ENCODE results near the gene SUPT4H1.

DNA sequence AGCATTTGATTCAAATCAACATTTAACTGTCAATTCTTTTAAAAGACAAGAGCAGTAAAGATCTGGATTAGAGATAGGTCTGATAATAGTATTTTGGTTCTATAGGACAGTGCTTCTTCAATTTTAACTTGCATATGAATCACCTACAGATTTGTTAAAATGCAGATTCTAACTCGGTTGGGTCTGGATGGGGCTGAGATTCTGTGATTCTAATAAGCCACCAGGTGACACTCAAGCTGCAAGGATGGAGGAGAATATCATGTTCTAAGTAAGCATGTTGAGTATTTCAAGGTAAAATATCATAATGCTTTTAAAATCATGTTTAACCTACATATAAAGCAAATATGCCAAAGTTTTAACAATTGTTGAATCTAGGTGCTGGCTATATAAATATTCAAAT is 39.2 kb downstream of the SUPT4H1 start:
- TF ChIP-seq CTCF (conservative IDR thresholded peaks at IDR 0.05; ENCODE audit: low read depth in 2 of 2) (peak in 1 of 2 experiments; percentile 29; a peak in 2 of 4 replicates), POLR2AphosphoS5 (IDR thresholded peaks at IDR 0.05; ENCODE audit: low read depth) (no peak), CREB1 (CRISPR knock-in tag; IDR thresholded peaks at IDR 0.05; ENCODE audit: low read depth) (no peak), EZH2 (IDR thresholded peaks at IDR 0.05; ENCODE audit: low read depth, unreplicated experiment) (no peak), EZH2phosphoT487 (IDR thresholded peaks at IDR 0.05; ENCODE audit: unreplicated experiment) (no peak), STAT1 (IDR thresholded peaks at IDR 0.05; ENCODE audit: unreplicated experiment) (no peak)
- TF ChIP-seq, protein P1, sequence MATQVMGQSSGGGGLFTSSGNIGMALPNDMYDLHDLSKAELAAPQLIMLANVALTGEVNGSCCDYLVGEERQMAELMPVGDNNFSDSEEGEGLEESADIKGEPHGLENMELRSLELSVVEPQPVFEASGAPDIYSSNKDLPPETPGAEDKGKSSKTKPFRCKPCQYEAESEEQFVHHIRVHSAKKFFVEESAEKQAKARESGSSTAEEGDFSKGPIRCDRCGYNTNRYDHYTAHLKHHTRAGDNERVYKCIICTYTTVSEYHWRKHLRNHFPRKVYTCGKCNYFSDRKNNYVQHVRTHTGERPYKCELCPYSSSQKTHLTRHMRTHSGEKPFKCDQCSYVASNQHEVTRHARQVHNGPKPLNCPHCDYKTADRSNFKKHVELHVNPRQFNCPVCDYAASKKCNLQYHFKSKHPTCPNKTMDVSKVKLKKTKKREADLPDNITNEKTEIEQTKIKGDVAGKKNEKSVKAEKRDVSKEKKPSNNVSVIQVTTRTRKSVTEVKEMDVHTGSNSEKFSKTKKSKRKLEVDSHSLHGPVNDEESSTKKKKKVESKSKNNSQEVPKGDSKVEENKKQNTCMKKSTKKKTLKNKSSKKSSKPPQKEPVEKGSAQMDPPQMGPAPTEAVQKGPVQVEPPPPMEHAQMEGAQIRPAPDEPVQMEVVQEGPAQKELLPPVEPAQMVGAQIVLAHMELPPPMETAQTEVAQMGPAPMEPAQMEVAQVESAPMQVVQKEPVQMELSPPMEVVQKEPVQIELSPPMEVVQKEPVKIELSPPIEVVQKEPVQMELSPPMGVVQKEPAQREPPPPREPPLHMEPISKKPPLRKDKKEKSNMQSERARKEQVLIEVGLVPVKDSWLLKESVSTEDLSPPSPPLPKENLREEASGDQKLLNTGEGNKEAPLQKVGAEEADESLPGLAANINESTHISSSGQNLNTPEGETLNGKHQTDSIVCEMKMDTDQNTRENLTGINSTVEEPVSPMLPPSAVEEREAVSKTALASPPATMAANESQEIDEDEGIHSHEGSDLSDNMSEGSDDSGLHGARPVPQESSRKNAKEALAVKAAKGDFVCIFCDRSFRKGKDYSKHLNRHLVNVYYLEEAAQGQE (IDR thresholded peaks at IDR 0.05; ENCODE audit: unreplicated experiment) = no peak
